NCI-H1694 (cell line): ENCODE data around the gene GMIP.
A peak's percentile ranks its signal among the peaks of the same experiment; 100 is the strongest.

Experiments
- DNase-seq: peaks from one replicate; lab custom pipeline; 2025; lab: John Stamatoyannopoulos, UW

Gene GMIP

GRCh38 chr19:19635313-19635702 is 8.1 kb downstream of the GMIP start:
- no peak for DNase-seq

GRCh38 chr19:19634516-19635312 is 8.7 kb downstream of the GMIP start:
- no peak for DNase-seq

GRCh38 chr19:19633711-19634515 is 9.5 kb downstream of the GMIP start:
- DNase-seq: no peak

- DNase-seq: no peak
Observed at GRCh38 chr19:19632661-19633060, 10.8 kb downstream of the GMIP start.

GRCh38 chr19:19631346-19631745 is 12.1 kb downstream of the GMIP start:
- no peak for DNase-seq

GRCh38 chr19:19630426-19630825 is 13.0 kb downstream of the GMIP start:
- DNase-seq: no peak

- DNase-seq: no peak
Observed at GRCh38 chr19:19630062-19630414, 13.4 kb downstream of the GMIP start.

- peak; percentile 54 for DNase-seq
Observed at GRCh38 chr19:19628501-19629134, 14.8 kb downstream of the GMIP start.

- peak; percentile 31 for DNase-seq
Observed at GRCh38 chr19:19627621-19628500, 15.6 kb downstream of the GMIP start, which contains the start of gene LPAR2. LPAR2 (minus strand) TSS chr19:19628220; CDS start chr19:19627275, 945 bp downstream.

GRCh38 chr19:19626516-19627472 is 16.7 kb downstream of the GMIP start:
- no peak for DNase-seq

- no peak for DNase-seq
Observed at GRCh38 chr19:19624032-19624570, 19.4 kb downstream of the GMIP start.

GRCh38 chr19:19623383-19623782 is 20.1 kb downstream of the GMIP start:
- no peak for DNase-seq

- no peak for DNase-seq
Observed at GRCh38 chr19:19619849-19620210, 23.6 kb downstream of the GMIP start.

GRCh38 chr19:19619181-19619848 is 24.1 kb downstream of the GMIP start:
- no peak for DNase-seq

- peak; percentile 93 for DNase-seq
Observed at GRCh38 chr19:19618219-19619051, 25.0 kb downstream of the GMIP start, which contains the start of gene PBX4. PBX4 (minus strand) TSS chr19:19618687; CDS start chr19:19618629, 58 bp downstream.

GRCh38 chr19:19615086-19615485 is 28.4 kb downstream of the GMIP start:
- no peak for DNase-seq

- DNase-seq: no peak
Observed at GRCh38 chr19:19613506-19613905, 30.0 kb downstream of the GMIP start.

- DNase-seq: no peak
Observed at GRCh38 chr19:19610376-19611202, 32.9 kb downstream of the GMIP start.
